Measurements from ENCODE around the gene APOL4. TPM values are rescaled to one million over a fixed set of nuclear protein-coding genes. Genes with fewer than 3 reads are reported as not detected.

The APOL4 gene
- total and polyA plus RNA-seq, 4 donors = 5.9 to 15.9 (median 9.1) TPM

DNA sequence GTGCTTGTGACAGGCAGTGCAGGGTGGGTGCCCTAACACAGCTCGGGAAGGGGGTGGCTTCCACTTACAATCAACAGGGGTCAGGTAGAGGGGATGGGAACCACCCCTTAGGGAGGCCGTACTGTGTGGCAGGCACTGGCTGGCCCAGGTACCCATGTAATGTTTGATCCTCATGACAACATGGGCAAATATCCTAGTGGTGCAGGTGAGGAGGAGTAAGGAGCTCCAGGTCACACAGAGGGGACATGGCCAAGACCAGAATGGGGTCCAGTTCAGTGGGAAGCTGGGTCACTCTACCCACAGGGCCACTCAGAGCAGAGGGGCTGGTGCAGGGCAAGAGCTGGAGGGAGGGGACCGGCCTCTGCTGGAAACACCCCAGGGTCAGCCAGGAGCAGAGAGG, 3.1 kb downstream of the APOL4 start:
- DNase-seq = no peak
- no peak overlapping the region for H3K27ac ChIP-seq (ENCODE audit: low read depth in 1 of 2, low read length in 1 of 2)

GRCh38 chr22:36197514-36198146, 4.0 kb downstream of the APOL4 start:
- Histone ChIP-seq H3K27ac (ENCODE audit: low read depth in 1 of 2, low read length in 1 of 2) (peak overlapping the region; percentile 24 to 42), H3K27me3 (ENCODE audit: control insufficient read depth in 3 of 3, insufficient read depth in 3 of 3, low read length in 2 of 3) (no peaks in the 10 kb centered on the region), H3K4me1 (ENCODE audit: control insufficient read depth in 5 of 5, insufficient read depth in 5 of 5, low read length in 5 of 5) (peaks cover 4 to 30% (median 14%) of the 10 kb centered on the region in 5 donors), H3K4me3 (no peak overlapping the region), H3K9me3 (ENCODE audit: control insufficient read depth in 4 of 4, insufficient read depth in 3 of 4, low read length in 3 of 4) (no peaks in the 10 kb centered on the region), H3K9ac (ENCODE audit: insufficient read depth in 1 of 2, low read length in 2 of 2) (no peak overlapping the region), H3K36me3 (ENCODE audit: control insufficient read depth in 4 of 4, insufficient read depth in 4 of 4, low read length in 4 of 4) (no peaks in the 10 kb centered on the region)
- 46 to 58% methylated on average over 8 of the region's 8 CpGs for WGBS, 2 donors
- ATAC-seq (ENCODE audit: insufficient read depth, low FRiP score) = no peak
- peak; percentile 58 to 79 (median 74) for DNase-seq
- TF ChIP-seq, protein P1, sequence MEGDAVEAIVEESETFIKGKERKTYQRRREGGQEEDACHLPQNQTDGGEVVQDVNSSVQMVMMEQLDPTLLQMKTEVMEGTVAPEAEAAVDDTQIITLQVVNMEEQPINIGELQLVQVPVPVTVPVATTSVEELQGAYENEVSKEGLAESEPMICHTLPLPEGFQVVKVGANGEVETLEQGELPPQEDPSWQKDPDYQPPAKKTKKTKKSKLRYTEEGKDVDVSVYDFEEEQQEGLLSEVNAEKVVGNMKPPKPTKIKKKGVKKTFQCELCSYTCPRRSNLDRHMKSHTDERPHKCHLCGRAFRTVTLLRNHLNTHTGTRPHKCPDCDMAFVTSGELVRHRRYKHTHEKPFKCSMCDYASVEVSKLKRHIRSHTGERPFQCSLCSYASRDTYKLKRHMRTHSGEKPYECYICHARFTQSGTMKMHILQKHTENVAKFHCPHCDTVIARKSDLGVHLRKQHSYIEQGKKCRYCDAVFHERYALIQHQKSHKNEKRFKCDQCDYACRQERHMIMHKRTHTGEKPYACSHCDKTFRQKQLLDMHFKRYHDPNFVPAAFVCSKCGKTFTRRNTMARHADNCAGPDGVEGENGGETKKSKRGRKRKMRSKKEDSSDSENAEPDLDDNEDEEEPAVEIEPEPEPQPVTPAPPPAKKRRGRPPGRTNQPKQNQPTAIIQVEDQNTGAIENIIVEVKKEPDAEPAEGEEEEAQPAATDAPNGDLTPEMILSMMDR (IDR thresholded peaks at IDR 0.05; ENCODE audit: control extremely low read depth, extremely low read depth) = no peak

More for the DNA sequence above, 3.1 kb downstream of the APOL4 start:
- Histone ChIP-seq H3K4me3 (no peak overlapping the region), H3K36me3 (ENCODE audit: control insufficient read depth in 4 of 4, insufficient read depth in 4 of 4, low read length in 4 of 4) (no peaks in the 10 kb centered on the region), H3K9me3 (ENCODE audit: control insufficient read depth in 4 of 4, insufficient read depth in 3 of 4, low read length in 3 of 4) (no peaks in the 10 kb centered on the region), H3K9ac (ENCODE audit: insufficient read depth in 1 of 2, low read length in 2 of 2) (no peak overlapping the region), H3K4me1 (ENCODE audit: control insufficient read depth in 5 of 5, insufficient read depth in 5 of 5, low read length in 5 of 5) (peaks cover 7 to 35% (median 14%) of the 10 kb centered on the region in 5 donors), H3K27me3 (ENCODE audit: control insufficient read depth in 3 of 3, insufficient read depth in 3 of 3, low read length in 2 of 3) (no peaks in the 10 kb centered on the region)
- WGBS, 2 donors = 88 to 91% methylated on average over 3 of the region's 3 CpGs
- ATAC-seq (ENCODE audit: insufficient read depth, low FRiP score) = no peak
- TF ChIP-seq, protein P1 (IDR thresholded peaks at IDR 0.05; ENCODE audit: control extremely low read depth, extremely low read depth) = no peak

GRCh38 chr22:36197065-36197440, 4.6 kb downstream of the APOL4 start:
- Histone ChIP-seq H3K36me3 (ENCODE audit: control insufficient read depth in 4 of 4, insufficient read depth in 4 of 4, low read length in 4 of 4) (no peaks in the 10 kb centered on the region), H3K4me1 (ENCODE audit: control insufficient read depth in 5 of 5, insufficient read depth in 5 of 5, low read length in 5 of 5) (peaks cover 3 to 28% (median 14%) of the 10 kb centered on the region in 5 donors), H3K27me3 (ENCODE audit: control insufficient read depth in 3 of 3, insufficient read depth in 3 of 3, low read length in 2 of 3) (no peaks in the 10 kb centered on the region), H3K4me3 (no peak overlapping the region), H3K27ac (ENCODE audit: low read depth in 1 of 2, low read length in 1 of 2) (peak overlapping the region; percentile 1 to 24), H3K9me3 (ENCODE audit: control insufficient read depth in 4 of 4, insufficient read depth in 3 of 4, low read length in 3 of 4) (no peaks in the 10 kb centered on the region), H3K9ac (ENCODE audit: insufficient read depth in 1 of 2, low read length in 2 of 2) (no peak overlapping the region)
- peak; percentile 23 for ATAC-seq (ENCODE audit: insufficient read depth, low FRiP score)
- TF ChIP-seq, protein P1 (IDR thresholded peaks at IDR 0.05; ENCODE audit: control extremely low read depth, extremely low read depth) = no peak
- 0 to 23% methylated on average over 5 of the region's 5 CpGs for WGBS, 2 donors
- DNase-seq = peak; percentile 69 to 95 (median 89)
